Stimulated activated CD8-positive, alpha-beta memory T cell treated with anti-CD3 and anti-CD28 coated beads, Interleukin-7, amount 100 ng/mL, for 1 hour (primary cell): ENCODE results near the gene HCAR2.
"Not testable (repeated sequence)": the region's sequence is repeated elsewhere in the genome, so short reads cannot be mapped to it uniquely, and the experiment has no call there.

Experiments used
- DNase-seq, 2 donors: peaks; one replicate each; pipeline ENCODE4 v3.0.0-alpha.2; 2020; ENCODE audit warnings: low read depth in 2 of 2

The HCAR2 gene

DNA sequence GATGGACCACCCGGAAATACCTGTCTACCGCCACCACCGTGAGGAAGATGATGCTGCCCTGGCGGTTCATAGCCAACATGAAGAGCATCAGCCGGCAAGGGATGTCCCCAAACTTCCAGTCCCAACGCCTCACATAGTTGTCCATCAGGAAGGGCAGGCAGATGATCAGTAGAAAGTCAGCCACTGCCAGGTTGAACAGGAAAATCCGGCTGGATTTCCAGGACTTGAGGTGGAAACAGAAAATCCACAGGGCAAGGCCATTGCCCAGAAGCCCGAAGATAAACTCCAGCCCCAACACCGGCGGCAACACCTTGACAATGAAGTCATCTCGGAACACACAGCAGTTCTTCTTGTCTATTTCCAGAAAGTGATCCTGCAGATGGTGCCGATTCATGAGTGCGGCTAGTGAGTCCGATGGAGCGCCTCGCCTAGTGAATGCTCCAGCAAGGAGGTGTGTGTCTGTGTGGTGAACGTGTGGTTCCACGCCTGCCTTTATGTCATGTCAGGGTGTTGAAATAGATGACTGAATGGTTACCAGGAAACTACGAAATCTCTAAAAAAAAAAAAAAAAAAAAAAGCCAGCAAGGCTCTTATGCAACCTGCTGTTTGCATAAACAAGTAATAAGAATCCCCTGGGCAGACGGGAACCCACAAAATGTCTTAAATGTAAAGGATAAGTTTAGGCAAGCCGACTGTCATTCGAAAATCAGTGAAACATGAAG is at the start of gene HCAR2:
Gene HCAR2, minus strand, starts transcription at position 468 of the 722 bp plus-strand sequence. Its CDS starts 74 bp downstream, at position 394.
- not testable (repeated sequence) for DNase-seq

GRCh38 chr12:122752464-122753318 is 49.5 kb upstream of the HCAR2 start, which contains the start of gene DENR:
Gene DENR (plus strand): TSS chr12:122752824. CDS start chr12:122753702, 878 bp downstream.
- DNase-seq, result peak; percentile 99

DNA sequence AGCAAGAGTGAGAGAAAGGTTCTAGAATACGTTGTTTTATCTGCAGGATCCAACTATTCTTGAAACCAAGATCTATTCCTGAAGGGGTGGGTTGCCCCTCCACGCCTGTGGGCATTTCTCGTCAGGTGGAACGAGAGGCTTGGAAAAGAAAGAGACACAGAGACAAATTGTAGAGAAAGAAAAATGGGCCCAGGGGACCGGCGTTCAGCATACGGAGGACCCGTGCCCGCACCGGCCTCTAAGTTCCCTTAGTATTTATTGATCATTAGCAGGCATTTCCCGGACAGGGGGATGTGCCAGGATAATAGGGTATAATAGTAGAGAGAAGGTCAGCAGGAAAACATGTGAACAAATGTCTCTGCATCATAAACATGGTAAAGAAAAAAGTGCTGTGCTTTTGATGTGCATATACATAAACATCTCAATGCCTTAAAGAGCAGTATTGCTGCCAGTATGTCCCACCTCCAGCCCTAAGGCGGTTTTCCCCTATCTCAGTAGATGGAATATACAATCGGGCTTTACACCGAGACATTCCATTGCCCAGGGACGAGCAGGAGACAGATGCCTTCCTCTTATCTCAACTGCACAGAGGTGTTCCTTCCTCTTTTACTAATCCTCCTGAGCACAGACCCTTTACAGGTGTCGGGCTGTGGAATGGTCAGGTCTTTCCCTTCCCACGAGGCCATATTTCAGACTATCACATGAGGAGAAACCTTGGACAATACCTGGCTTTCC is 47.8 kb upstream of the HCAR2 start:
- DNase-seq, result not testable (repeated sequence)

- no peak for DNase-seq
These were observed 46.6 kb upstream of the HCAR2 start for GRCh38 chr12:122749569-122750332.

DNA sequence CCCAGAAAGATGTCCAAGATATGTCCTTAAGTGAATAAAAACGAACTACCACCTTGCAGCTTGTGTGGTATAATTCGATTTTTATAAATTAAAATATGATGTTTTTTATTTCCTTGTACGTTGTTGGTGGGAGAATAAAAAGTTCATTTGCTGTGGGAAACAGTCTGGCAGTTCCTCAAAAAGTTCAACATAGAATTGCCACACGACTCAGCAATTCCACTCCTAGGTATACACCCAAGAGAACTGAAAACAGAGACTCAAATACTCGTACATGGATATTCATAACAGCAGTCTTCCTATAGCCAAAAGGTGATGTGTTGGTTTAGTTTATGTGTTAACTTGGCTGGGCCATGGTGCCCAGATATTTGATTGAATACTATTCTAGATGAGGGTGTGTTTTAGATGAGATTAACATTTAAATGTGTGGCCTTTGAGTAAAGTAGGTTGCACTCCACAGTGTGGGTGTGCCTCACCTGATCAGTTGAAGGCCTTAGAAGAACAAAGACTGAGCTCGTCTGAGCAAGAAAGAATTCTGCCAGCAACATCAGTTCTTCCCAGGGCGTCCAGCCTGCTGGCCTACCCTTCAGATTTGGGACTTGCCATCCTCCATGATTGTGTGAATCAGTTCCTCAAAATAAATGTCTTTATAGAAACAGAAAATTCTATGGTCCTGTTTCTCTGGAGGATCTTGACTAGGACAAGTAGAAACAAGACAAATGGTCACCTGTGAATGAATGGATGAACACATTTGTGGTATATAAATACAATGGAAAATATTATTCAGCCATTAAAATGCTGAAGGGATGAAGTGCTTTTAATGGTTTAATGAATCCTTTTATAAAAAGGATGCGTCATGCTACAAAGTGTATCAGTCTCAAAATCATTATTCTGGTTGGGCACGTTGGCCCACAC is 44.3 kb upstream of the HCAR2 start:
- no peak for DNase-seq

- DNase-seq, result no peak
These were observed 40.9 kb upstream of the HCAR2 start for GRCh38 chr12:122743895-122744525.

DNA sequence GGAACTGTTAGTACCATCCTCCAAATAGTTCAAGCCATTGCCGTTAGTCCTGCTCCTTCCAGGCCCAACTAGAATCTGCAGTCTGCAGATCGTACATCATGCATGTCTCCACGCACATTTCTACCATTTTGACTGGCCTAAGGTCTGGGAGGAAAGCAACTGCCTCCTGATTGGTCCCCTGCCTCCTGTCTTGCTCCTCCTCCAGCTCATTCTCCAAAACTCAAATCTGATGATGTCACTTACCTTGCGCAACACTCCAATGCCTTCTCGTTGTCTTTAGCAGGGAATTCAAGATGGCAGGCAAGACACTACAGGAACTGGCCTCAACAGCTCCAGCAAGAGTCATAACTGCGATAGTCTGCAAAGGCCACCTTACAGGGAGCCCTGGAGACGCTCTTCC is 37.2 kb upstream of the HCAR2 start:
- no peak for DNase-seq

- no peak for DNase-seq
These were observed 35.4 kb upstream of the HCAR2 start for GRCh38 chr12:122738571-122738970.

- no peak for DNase-seq
These were observed 29.5 kb upstream of the HCAR2 start for GRCh38 chr12:122732611-122733010.

GRCh38 chr12:122732170-122732569 is 29.0 kb upstream of the HCAR2 start:
- DNase-seq, result no peak

GRCh38 chr12:122730215-122731014 is 27.3 kb upstream of the HCAR2 start, which contains the start of gene HCAR1:
Gene HCAR1 (minus strand): TSS chr12:122730844. CDS start chr12:122730339, 505 bp downstream.
- no peak for DNase-seq

- no peak for DNase-seq
These were observed 26.5 kb upstream of the HCAR2 start for GRCh38 chr12:122729583-122730214.

DNA sequence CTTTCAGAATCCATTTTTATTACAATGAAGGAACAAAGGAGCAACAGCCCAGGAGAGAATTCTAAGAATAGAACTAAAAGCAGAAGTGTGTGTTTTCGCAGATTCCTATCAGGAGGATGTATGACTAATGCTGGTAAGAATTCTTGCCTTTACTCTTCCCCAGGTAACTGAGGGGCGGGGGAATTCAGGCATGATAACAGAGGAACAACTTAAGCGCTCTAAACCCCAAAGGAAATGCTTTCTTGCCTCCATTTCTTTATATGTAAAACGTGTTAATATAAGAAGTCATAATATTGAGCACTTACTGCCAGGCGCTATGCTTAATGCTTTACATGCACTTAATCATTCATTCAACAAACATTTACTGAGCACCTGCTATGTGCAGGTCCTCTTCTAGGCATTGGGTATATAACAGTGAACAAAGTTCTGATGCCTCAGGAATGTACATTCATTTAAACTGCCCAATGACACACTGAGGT is 23.0 kb upstream of the HCAR2 start:
- DNase-seq, result no peak

- no peak for DNase-seq
These were observed 22.4 kb upstream of the HCAR2 start for GRCh38 chr12:122725452-122726079.

- DNase-seq, result no peak
These were observed 21.6 kb upstream of the HCAR2 start for GRCh38 chr12:122724641-122725243.

DNA sequence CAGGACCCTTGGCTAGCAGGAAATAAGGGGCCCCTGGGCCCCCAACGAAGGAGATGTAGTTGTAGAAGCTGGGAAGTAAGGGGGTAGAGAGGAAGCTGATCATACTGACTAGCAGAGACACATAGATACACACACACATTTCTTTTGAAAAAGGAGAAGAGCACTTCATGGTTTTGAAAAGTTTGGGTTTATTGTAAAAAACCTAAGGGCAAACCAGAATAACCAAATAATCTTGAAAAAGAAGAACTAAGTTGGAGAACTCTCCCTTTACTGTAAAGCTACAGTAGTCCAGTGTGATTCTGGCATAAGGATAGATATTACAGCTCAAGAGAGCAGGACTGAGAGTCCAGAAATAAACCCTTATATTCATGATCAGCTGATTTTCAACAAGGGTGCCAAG is 19.2 kb upstream of the HCAR2 start:
- no peak for DNase-seq

- no peak for DNase-seq
These were observed 17.9 kb upstream of the HCAR2 start for GRCh38 chr12:122721057-122721545.
